Nephron (organoid): ENCODE data around the gene SMAD4.
"Not testable (repeated sequence)": the region's sequence is repeated elsewhere in the genome, so short reads cannot be mapped to it uniquely, and the experiment has no call there.

ENCODE experiments used
- H3K27ac Mint-ChIP-seq, 3 experiments: 2 replicates each; pipeline ENCODE4 v1.8.0; 2020; ENCODE audit warnings: mixed read lengths in 3 of 3, mild to moderate bottlenecking in 2 of 3, moderate library complexity in 1 of 3
- H3K27me3 Mint-ChIP-seq: 2 replicates; pipeline ENCODE4 v1.8.0; 2021; ENCODE audit warnings: low read depth, mild to moderate bottlenecking, moderate library complexity, mixed read lengths
- H3K36me3 Mint-ChIP-seq: 2 replicates; pipeline ENCODE4 v1.8.0; 2020; ENCODE audit warnings: low read depth, mixed read lengths
- H3K4me1 Mint-ChIP-seq: 2 replicates; pipeline ENCODE4 v1.8.0; 2020; ENCODE audit warnings: mixed read lengths
- H3K4me3 Mint-ChIP-seq, 3 experiments: 2 replicates each; pipeline ENCODE4 v1.8.0; 2020; ENCODE audit warnings: mild to moderate bottlenecking in 3 of 3, mixed read lengths in 3 of 3, moderate library complexity in 2 of 3
- H3K9me3 Mint-ChIP-seq: 2 replicates; pipeline ENCODE4 v1.8.0; 2020; ENCODE audit warnings: mixed read lengths
- TF ChIP-seq, protein P1 (sequence below), 3 experiments: fragments of 200-600 bp; sonication (generic); IDR thresholded peaks; one replicate each; pipeline ENCODE4 v1.5.0; 2021; ENCODE audit warnings: antibody characterized with exemption in 3 of 3; ENCODE audit not compliant: unreplicated experiment in 3 of 3

The SMAD4 gene

GRCh38 chr18:51110073-51110797 lies 80.2 kb downstream of the SMAD4 start:
- TF ChIP-seq, protein P1, sequence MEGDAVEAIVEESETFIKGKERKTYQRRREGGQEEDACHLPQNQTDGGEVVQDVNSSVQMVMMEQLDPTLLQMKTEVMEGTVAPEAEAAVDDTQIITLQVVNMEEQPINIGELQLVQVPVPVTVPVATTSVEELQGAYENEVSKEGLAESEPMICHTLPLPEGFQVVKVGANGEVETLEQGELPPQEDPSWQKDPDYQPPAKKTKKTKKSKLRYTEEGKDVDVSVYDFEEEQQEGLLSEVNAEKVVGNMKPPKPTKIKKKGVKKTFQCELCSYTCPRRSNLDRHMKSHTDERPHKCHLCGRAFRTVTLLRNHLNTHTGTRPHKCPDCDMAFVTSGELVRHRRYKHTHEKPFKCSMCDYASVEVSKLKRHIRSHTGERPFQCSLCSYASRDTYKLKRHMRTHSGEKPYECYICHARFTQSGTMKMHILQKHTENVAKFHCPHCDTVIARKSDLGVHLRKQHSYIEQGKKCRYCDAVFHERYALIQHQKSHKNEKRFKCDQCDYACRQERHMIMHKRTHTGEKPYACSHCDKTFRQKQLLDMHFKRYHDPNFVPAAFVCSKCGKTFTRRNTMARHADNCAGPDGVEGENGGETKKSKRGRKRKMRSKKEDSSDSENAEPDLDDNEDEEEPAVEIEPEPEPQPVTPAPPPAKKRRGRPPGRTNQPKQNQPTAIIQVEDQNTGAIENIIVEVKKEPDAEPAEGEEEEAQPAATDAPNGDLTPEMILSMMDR (IDR thresholded peaks at IDR 0.05; ENCODE audit: unreplicated experiment in 3 of 3): peak; percentile 94 to 96 (median 96)
- H3K9me3 Mint-ChIP-seq: peaks cover 16% of the 10 kb centered on the region
- peaks cover 3% of the 10 kb centered on the region for H3K27me3 Mint-ChIP-seq
- peak overlapping the region in 1 of 3 experiments; percentile 4 for H3K4me3 Mint-ChIP-seq
- no peaks in the 10 kb centered on the region for H3K36me3 Mint-ChIP-seq
- peaks cover 5% of the 10 kb centered on the region for H3K4me1 Mint-ChIP-seq
- H3K27ac Mint-ChIP-seq: no peak overlapping the region

DNA sequence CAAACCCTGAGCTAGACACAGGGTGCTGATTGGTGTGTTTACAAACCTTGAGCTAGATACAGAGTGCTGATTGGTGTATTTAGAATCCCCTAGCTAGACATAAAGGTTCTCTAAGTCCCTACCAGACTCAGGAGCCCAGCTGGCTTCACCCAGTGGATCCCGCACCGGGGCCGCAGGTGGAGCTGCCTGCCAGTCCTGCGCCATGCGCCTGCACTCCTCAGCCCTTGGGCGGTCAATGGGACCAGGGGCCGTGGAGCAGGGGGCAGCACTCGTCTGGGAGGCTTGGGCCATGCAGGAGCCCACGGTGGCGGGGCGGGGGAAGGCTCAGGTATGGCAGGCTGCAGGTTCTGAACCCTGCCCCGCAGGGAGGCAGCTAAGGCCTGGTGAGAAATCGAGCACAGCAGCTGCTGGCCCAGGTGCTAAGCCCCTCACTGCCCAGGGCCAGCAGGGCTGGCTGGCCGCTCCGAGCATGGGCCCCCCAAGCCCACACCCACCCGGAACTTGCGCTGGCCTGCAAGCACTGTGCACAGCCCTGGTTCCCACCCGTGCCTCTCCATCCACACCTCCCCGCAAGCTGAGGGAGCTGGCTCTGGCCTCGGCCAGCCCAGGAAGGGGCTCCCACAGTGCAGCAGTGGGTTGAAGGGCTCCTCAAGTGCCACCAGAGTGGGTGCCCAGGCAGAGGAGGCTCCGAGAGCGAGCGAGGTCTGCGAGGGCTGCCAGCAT lies 81.8 kb downstream of the SMAD4 start:
- H3K27me3 Mint-ChIP-seq, H3K36me3 Mint-ChIP-seq: not testable (repeated sequence)

GRCh38 chr18:51116996-51117395 lies 87.0 kb downstream of the SMAD4 start:
- H3K27me3 Mint-ChIP-seq, H3K4me3 Mint-ChIP-seq, H3K27ac Mint-ChIP-seq, H3K4me1 Mint-ChIP-seq: not testable (repeated sequence)
- Mint-ChIP-seq H3K9me3 (peaks cover 44% of the 10 kb centered on the region), H3K36me3 (peaks cover 11% of the 10 kb centered on the region)

More for the DNA sequence above, 81.8 kb downstream of the SMAD4 start:
- H3K27ac Mint-ChIP-seq, H3K4me3 Mint-ChIP-seq, H3K4me1 Mint-ChIP-seq: not testable (repeated sequence)
- H3K9me3 Mint-ChIP-seq: peaks cover 20% of the 10 kb centered on the region

GRCh38 chr18:51119561-51119960 lies 89.5 kb downstream of the SMAD4 start:
- Mint-ChIP-seq H3K36me3 (peaks cover 11% of the 10 kb centered on the region), H3K9me3 (peaks cover 37% of the 10 kb centered on the region)
- H3K4me3 Mint-ChIP-seq, H3K4me1 Mint-ChIP-seq, H3K27ac Mint-ChIP-seq, H3K27me3 Mint-ChIP-seq: not testable (repeated sequence)

DNA sequence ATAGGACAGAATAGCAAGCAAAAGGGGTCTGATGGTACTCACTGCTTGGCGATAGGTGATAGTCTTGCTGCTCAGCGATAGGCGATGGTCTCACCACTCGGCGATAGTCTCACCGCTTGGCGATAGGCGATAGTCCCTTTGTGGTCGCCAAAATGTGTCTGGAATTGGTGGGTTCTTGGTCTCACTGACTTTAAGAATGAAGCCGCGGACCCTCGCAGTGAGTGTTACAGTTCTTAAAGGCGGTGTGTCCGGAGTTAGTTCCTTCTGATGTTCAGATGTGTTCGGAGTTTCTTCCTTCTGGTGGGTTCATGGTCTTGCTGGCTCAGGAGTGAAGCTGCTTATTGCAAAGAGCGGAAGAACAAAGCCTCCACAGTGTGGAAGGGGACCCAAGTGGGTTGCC lies 90.0 kb downstream of the SMAD4 start:
- Mint-ChIP-seq H3K36me3 (peaks cover 11% of the 10 kb centered on the region), H3K9me3 (peaks cover 36% of the 10 kb centered on the region)
- H3K4me1 Mint-ChIP-seq, H3K4me3 Mint-ChIP-seq, H3K27ac Mint-ChIP-seq, H3K27me3 Mint-ChIP-seq: not testable (repeated sequence)

- Mint-ChIP-seq H3K9me3 (peaks cover 29% of the 10 kb centered on the region), H3K27ac (no peak overlapping the region), H3K36me3 (peaks cover 11% of the 10 kb centered on the region), H3K27me3 (peaks cover 3% of the 10 kb centered on the region), H3K4me1 (no peaks in the 10 kb centered on the region), H3K4me3 (no peak overlapping the region)
- TF ChIP-seq, protein P1 (IDR thresholded peaks at IDR 0.05; ENCODE audit: unreplicated experiment in 3 of 3): no peak
These were observed 91.0 kb downstream of the SMAD4 start for GRCh38 chr18:51120809-51121596.

DNA sequence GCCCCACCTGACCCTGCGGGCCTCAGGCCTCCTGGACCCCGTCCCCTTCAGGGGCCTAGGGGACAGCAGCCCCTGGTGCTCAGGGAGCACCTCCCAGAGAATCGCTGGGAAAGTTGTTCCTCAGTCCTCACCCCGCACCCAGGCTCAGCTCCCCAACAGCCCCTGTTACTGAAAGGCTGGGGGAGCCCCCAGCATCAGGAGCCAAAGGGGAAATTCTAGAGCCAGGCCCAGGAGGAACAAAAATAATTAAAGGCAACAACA lies 91.5 kb downstream of the SMAD4 start:
- Mint-ChIP-seq H3K27me3 (peaks cover 3% of the 10 kb centered on the region), H3K27ac (no peak overlapping the region), H3K9me3 (peaks cover 29% of the 10 kb centered on the region), H3K36me3 (peaks cover 11% of the 10 kb centered on the region), H3K4me3 (no peak overlapping the region), H3K4me1 (no peaks in the 10 kb centered on the region)
- TF ChIP-seq, protein P1 (IDR thresholded peaks at IDR 0.05; ENCODE audit: unreplicated experiment in 3 of 3): no peak
